Measurements from ENCODE around the gene RAET1L.

DNA sequence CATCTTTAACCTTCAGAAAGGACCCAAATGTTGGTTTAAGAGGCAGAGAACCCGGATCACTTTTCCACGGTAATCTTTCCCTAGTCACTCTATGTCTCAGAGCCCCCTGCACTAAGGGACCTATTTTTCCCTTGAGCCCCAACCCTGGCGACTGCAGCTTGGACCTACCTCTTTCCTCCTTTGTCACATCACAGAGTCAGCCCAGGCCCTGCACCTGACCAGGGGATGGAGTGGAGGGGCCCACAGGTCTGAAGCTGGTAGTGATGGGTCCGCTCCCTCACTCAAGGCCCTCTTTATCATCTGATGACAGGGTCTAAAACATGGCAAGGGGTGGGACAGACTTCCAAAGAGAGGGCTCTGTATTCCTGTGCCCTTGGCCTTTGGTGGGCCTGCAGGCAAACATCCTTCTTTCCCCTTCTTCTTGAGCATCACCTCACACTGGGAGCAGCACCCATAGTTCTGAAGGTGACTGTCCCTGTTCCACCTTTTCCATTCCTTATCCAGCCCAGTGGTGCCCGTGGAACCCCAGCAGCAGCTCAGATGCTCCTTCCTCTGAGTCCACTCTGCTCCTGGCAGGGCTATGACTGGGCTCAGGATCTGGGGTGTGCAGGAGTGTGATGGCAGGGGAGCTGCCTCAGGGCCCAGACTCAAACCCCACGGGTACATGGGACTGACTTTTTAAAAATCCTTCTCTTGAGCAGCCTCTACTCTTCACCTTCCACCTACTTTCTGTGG is 6.3 kb downstream of the RAET1L start:
- TF ChIP-seq, protein P1, sequence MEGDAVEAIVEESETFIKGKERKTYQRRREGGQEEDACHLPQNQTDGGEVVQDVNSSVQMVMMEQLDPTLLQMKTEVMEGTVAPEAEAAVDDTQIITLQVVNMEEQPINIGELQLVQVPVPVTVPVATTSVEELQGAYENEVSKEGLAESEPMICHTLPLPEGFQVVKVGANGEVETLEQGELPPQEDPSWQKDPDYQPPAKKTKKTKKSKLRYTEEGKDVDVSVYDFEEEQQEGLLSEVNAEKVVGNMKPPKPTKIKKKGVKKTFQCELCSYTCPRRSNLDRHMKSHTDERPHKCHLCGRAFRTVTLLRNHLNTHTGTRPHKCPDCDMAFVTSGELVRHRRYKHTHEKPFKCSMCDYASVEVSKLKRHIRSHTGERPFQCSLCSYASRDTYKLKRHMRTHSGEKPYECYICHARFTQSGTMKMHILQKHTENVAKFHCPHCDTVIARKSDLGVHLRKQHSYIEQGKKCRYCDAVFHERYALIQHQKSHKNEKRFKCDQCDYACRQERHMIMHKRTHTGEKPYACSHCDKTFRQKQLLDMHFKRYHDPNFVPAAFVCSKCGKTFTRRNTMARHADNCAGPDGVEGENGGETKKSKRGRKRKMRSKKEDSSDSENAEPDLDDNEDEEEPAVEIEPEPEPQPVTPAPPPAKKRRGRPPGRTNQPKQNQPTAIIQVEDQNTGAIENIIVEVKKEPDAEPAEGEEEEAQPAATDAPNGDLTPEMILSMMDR (conservative IDR thresholded peaks at IDR 0.05) = no peak
- no peak for TF ChIP-seq ZFX (IDR thresholded peaks at IDR 0.05)
